Measurements from ENCODE around the gene CPT1C. TPM values are rescaled to one million over a fixed set of nuclear protein-coding genes. Genes with fewer than 3 reads are reported as not detected.
A peak's percentile ranks its signal among the peaks of the same experiment; 100 is the strongest.

CPT1C gene
- total and polyA plus RNA-seq, 2 of the 8 experiments (the other 6 are each of a cell fraction or from before 2014, with no cell fraction given) = 79.6 to 91.8 TPM

GRCh38 chr19:49692147-49692506, 1.2 kb downstream of the CPT1C start:
- Histone ChIP-seq H3K14ac (ENCODE audit: insufficient read length) (no peak overlapping the region), H2BK5ac (ENCODE audit: low read depth, low read length) (no peak overlapping the region), H4K20me1 (replicated peaks in 1 of 2; ENCODE audit: control insufficient read depth in 1 of 2, insufficient read depth in 2 of 2, low read length in 2 of 2) (peaks cover 0 to 16% of the 10 kb centered on the region in 2 experiments), H2BK12ac (ENCODE audit: low read depth, low read length) (no peak overlapping the region), H2BK20ac (ENCODE audit: low read length) (no peak overlapping the region), H2AK5ac (ENCODE audit: low read depth, low read length) (no peak overlapping the region), H4K8ac (ENCODE audit: extremely low read depth, insufficient read depth, low read length) (no peak overlapping the region), H2BK120ac (replicated peaks; ENCODE audit: low read depth, low read length) (no peak overlapping the region), H3K4me1 (replicated peaks in 1 of 4; ENCODE audit: control insufficient read depth in 3 of 4, insufficient read depth in 4 of 4, low read length in 3 of 4) (peaks cover 0 to 25% (median 13%) of the 10 kb centered on the region in 4 experiments; a peak in 6 of 7 replicates), H3K79me1 (ENCODE audit: low read depth, low read length) (no peaks in the 10 kb centered on the region), H4K91ac (replicated peaks; ENCODE audit: insufficient read length, low read length) (peak overlapping the region; percentile 66), H3K36me3 (ENCODE audit: control insufficient read depth in 2 of 4, insufficient read depth in 4 of 4, low read length in 3 of 4) (peaks cover 6 to 21% (median 11%) of the 10 kb centered on the region in 4 experiments; a peak in 7 of 8 replicates), H3K79me2 (ENCODE audit: control insufficient read depth in 1 of 2, insufficient read depth in 2 of 2, low read length in 2 of 2) (peaks cover 0 to 9% of the 10 kb centered on the region in 2 experiments; a peak in 1 of 4 replicates), H3K56ac (replicated peaks; ENCODE audit: insufficient read length, low read depth, low read length) (no peak overlapping the region), H2AFZ (ENCODE audit: low read length) (no peak overlapping the region), H3K23ac (ENCODE audit: insufficient read length) (no peak overlapping the region), H3K4me2 (ENCODE audit: insufficient read depth in 1 of 2, low read depth in 2 of 2, low read length in 2 of 2) (peak overlapping the region; percentile 93 to 99), H3K23me2 (ENCODE audit: low read depth, low read length) (peaks cover 20% of the 10 kb centered on the region), H3K9ac (replicated peaks in 1 of 4; ENCODE audit: extremely low read depth in 1 of 4, low read depth in 3 of 4, low read length in 3 of 4) (no peak overlapping the region), H3K4ac (replicated peaks; ENCODE audit: insufficient read length, low read depth, low read length) (peak overlapping the region; percentile 84), H3K4me3 (ENCODE audit: extremely low read depth in 1 of 4, insufficient read depth in 2 of 4, low read depth in 3 of 4, low read length in 4 of 4) (peak overlapping the region; percentile 88 to 94 (median 92); a peak in 7 of 8 replicates), H3K18ac (ENCODE audit: extremely low read depth, low read length) (peak overlapping the region; percentile 71; the same call in 1 of the 2 replicates), H3K9me3 (ENCODE audit: insufficient read depth in 2 of 2, low read depth in 1 of 2, low read length in 1 of 2) (no peaks in the 10 kb centered on the region), H3K27ac (ENCODE audit: low read depth, low read length) (no peak overlapping the region), H3K27me3 (replicated peaks in 1 of 4; ENCODE audit: control insufficient read depth in 3 of 4, extremely low read depth in 1 of 4, insufficient read depth in 3 of 4, low read length in 3 of 4) (no peaks in the 10 kb centered on the region), H4K5ac (ENCODE audit: insufficient read length, low read depth, low read length) (peak overlapping the region; percentile 59), H2BK15ac (ENCODE audit: low read length) (no peak overlapping the region; the same call in 1 of the 2 replicates)
- 89% methylated on average over 7 of the region's 16 CpGs; no CpG with 5 or more reads in 1 of the 2 experiments for WGBS, 2 experiments (ENCODE audit: extremely low coverage in 1 of 2, insufficient coverage in 1 of 2, insufficient read length in 1 of 2, insufficient replicate concordance in 2 of 2, low coverage in 1 of 2, low lambda C conversion rate in 2 of 2, missing lambda C conversion rate in 1 of 2)
- ChIA-PET CTCF (ENCODE audit: partially characterized antibody) (interaction anchor here (1.6 to 3.4 kb wide), 4 partner anchors 12 to 113 kb away, joined by 4 to 11 read pairs (median 6); no protein-coding TSS in a partner anchor), POLR2A (ENCODE audit: partially characterized antibody) (interaction anchor here (0.6 to 12.2 kb wide), 10 partner anchors 8 to 172 kb away, joined by 3 to 168 read pairs (median 4); partner anchors contain the start of genes PRMT1, PRR12 and PRRG2)
- FAIRE-seq = no peak
- DNase-seq (ENCODE audit: low read depth in 1 of 2, low spot score in 2 of 2) = no peak
- TF ChIP-seq CBX8 (IDR thresholded peaks at IDR 0.05; ENCODE audit: borderline replicate concordance, low read depth, low read length) (no peak), POU5F1 (IDR thresholded peaks at IDR 0.05; ENCODE audit: low read depth, low read length) (no peak), CEBPB (IDR thresholded peaks at IDR 0.05; ENCODE audit: low read depth, low read length) (no peak), E2F6 (IDR thresholded peaks at IDR 0.05) (no peak), ASH2L (IDR thresholded peaks at IDR 0.05; ENCODE audit: low read length) (no peak), KDM1A (IDR thresholded peaks at IDR 0.05; ENCODE audit: borderline replicate concordance, low read length) (no peak), ATF2 (IDR thresholded peaks at IDR 0.05; ENCODE audit: low read length) (no peak), POLR2A (IDR thresholded peaks at IDR 0.05; ENCODE audit: control extremely low read depth in 1 of 2, low read depth in 2 of 2, low read length in 2 of 2) (no peak), PHF8 (conservative IDR thresholded peaks at IDR 0.05; ENCODE audit: low read depth, low read length) (no peak), ZNF274 (IDR thresholded peaks at IDR 0.05; ENCODE audit: borderline replicate concordance, extremely low read depth, low read length) (no peak), MAFK (IDR thresholded peaks at IDR 0.05; ENCODE audit: low read depth, low read length) (no peak), CTBP2 (IDR thresholded peaks at IDR 0.05; ENCODE audit: borderline replicate concordance, insufficient read depth, insufficient read length, low read length) (no peak)

Data from H1 (cell line).